Skin of body (tissue), 2 donors: ENCODE data around the gene KBTBD4. TPM values are rescaled to one million over a fixed set of nuclear protein-coding genes. Genes with fewer than 3 reads are reported as not detected.
"Not testable (repeated sequence)": the region's sequence is repeated elsewhere in the genome, so short reads cannot be mapped to it uniquely, and the experiment has no call there.

ENCODE experiments used
- DNase-seq: peaks from one replicate; lab custom pipeline; 2025; lab: John Stamatoyannopoulos, UW
- total RNA-seq: library from RNA; depleted of rRNA; stranded (reverse); fragments of >200 nt; gene quantifications from one replicate; pipeline ENCODE4 v1.2.3, GENCODE V29; 2014

Gene KBTBD4
- total RNA-seq, 1 donor from 2014 or later = 15.7 TPM

DNA sequence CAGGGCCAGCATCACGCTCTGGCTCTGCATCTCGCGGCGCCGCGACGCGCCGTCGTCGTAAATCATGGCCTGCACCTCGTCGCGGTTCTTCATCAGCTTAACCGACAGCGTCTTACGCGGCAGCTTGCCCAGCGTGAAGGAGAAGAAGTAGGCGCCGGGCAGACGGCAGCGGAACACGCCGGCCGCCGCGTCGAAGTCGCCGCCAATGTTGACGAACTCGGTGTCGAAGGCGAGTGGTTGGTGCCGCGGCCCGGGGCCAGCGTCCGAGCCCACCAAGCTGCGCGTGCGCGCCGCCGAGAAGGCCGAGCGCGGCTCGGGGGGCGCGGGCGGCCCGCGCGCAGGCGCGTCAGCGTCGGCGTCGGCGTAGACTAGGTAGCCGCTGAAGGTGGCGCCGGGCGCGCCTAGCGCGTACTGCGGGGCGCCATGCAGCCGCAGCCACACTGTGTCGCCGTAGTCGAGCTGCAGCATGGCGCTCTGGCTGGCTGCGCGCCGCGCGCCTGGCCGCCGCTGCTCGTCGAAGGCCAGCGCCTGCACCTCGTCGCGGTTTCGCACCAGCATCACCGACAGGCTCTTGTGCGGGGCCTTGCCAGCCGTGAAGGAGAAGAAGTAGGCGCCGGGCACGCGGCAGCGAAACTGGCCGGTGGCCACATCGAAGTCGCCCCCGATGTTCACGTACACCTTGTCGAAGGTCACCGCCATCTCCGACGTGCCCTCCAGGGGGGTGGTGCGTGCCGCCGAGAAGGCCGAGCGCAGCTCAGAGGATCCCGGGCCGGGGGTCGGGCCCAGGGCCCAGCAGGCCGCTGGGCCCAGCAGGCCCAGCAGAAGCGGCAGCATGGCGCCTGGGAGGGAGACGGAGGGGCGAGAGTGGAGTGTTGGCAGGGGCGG, 11.4 kb upstream of the KBTBD4 start:
- DNase-seq = peak; percentile 30

DNA sequence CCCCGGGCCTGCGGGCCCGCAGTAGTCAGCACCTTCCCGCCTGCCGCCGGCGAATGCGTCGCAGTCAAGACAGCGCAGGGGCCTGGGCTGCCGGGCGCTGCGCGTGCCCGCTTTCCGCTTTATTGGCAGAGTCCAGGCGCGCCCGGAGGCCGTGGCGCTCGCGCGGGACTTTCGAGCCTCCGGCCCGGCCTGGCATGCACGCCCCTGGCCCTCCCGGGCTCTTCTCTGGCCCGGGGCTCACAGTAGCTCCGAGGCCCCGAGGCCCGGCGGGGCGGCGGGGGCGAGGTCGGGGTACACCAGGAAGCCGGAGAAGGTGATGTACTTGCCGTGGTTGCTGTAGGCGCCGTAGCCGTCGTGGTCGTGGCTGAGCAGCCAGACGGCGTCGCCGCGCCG, 10.8 kb upstream of the KBTBD4 start:
- DNase-seq = no peak

DNA sequence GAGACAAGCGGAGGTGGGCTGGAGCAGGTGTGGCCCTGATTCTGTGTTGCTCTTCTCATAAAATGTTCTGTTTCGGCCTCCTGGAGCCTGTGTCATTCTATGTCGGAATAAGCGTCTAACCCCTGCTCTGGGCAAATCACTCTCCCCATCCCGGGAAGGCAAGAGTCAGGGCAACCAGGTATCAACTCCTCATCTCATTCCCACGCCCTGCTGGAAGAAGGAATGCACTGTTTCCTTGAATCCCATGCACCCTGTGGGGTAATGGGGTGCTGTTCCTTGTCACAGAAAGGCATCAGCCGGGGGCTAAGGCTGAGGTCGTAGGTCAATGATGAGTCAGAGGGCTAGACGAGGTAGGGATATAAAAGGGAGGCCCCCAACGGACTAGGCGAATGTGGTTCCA, 10.3 kb upstream of the KBTBD4 start:
- DNase-seq = no peak

DNA sequence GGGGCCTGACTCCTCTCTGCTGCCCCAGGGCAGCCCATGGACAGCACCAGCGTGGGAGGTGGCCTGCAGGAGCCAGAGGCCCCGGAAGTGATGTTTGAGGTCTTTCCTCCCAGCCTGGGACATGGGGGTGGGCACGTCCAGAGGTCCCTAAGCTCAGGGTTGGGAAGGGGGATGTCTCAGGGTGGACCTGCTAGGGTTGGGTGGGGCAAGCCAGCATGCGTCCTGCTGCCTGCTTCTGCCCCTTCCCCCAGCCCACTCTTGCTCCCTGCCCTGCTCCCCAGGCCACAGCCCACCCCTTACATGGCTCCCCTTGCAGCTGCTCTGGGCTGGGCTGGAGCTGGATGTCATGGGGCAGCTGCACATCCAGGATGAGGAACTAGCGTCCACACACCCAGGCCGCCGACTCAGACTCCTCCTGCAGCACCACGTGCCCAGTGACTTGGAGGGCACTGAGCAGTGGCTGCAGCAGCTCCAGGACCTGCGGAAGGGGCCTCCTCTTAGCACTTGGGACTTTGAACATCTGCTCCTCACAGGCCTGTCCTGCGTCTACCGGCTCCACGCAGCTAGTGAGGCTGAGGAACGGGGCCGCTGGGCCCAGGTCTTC, 9.1 kb upstream of the KBTBD4 start:
- DNase-seq = no peak

DNA sequence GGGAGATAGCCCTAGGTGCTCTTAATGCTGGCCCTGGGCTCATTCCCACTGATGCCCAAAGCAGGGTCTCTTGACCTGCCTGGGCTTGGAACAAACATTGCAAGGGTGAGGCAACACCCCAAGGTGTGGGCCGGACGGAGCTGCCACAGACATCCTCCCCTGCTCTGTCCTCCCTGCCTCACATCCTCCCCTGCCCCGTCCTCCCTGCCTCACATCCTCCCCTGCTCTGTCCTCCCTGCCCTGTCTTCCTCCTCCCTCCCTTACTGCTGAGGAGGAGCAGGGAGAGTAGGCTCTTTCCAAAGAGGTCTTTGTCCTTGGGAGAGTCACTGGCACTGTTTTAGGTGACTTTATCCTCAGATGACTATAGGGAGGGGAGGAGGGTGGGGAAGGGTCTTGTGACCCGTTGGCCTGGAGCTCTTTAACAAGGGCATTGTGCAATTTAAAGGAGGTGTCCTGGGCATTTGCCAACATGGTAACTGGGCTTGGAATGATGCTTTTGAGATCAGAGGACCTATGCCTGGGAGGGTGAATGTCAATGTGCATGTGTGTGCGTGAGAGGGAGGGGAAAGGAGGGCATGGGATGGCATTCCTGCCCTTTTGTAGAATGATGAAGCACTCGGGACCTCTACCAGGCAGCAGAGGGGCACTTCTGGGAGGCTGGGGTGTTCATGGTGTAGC, 8.4 kb upstream of the KBTBD4 start:
- DNase-seq = no peak

DNA sequence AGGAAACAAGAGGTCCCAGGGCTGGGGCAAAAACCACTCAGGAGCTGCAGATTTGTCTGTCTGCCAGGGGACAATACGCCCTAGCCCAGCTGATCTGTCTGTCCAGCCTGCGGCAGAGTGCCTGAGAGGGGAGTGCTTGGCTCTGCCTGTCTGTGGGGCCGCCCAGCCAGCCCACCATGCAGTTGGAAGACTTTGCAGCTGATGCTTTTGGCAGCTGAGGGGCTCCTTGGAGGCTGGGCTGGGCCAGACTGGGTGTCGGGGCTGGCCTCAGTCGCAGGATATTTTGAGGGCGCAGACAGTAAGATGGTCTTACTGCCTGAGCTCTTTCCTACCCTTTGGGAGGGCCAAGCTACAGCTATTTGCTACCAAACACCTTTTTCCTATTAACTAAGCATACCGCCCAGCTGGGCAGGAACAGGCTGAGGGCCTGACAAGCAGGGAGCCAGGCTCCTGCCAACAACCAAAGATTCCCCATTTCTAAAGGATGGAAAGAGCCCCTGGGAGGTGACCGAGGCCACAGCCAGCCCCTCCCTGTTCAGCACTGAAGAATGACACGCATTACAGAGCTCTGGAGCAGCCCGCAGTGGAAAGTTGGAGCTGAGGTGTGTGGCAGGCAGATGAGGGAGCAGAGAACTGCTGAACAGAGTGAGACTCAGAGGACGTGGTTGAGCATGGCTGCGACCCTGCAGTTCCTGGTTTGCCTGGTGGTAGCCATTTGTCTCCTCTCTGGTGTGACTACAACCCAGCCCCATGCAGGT, 7.5 kb upstream of the KBTBD4 start, which contains the start of gene FAM180B:
TSS of gene FAM180B (plus strand) at position 581 of the 758 bp plus-strand sequence. CDS start at position 672, 91 bp downstream.
- peak; percentile 68 for DNase-seq

DNA sequence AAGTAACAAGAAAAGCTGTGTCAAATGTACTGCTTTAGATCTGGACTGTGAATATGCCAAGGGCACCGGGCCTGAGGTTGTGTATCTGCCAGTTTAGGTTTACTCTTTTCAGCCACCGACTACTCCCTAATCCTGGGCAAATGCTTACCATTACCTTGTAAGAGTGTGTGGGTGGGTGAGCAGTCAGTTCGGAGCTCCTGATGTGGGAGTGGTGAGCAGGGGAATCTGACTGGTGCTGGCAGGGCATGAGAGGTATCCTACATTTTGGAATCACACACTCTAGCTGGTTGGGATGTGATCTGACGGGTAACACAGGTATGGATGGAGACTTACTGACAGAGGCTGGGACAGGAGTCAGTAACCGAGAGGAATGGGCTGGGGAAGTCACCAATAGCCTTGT, 5.1 kb upstream of the KBTBD4 start:
- DNase-seq = no peak

DNA sequence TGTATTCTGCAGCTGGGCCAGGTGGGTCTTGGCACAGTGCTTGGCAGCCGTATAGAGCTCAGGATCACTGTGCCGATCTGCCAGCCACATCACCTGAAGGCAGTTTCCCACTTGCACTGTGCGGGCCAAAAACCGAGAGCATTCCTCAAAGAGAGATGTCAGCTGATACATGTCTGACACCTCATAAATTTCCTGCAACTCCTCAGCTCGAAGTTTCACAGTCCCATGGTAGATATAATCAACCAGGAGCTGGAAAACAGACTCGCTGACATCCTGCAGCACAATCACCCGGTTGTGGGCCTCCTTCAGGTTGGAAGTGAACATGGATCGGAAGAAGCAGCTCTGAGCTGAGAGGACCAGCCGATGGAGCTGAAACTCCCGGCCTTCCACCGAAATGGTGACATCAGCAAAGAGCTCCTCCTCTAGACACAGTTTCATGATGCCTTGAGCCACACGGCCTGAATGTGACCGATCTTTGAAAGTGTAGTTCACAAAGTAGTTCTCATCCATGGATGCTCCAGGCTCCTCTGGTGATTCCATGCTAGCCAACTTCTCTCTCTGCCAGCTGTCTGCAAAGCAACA, 1.2 kb downstream of the KBTBD4 start:
- DNase-seq = no peak

DNA sequence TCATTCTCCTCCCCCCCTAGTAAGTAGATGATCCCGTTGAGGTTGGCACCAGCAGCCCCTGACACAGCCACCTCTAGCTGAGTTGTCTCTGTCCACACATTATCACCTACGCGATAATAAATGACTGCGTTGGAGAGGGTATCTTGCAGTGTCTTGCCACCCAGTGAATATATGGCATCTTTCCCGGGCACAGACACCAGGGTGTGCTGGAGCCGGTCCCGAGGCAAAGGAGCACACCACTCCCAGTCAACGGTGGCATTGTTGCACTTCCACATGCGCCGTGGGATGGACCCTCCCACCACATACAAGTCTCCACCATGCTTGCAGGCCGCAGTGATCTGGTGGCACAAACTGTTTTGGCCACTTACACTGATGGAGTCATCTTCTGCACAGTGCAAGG, 5.4 kb downstream of the KBTBD4 start:
- no peak for DNase-seq

DNA sequence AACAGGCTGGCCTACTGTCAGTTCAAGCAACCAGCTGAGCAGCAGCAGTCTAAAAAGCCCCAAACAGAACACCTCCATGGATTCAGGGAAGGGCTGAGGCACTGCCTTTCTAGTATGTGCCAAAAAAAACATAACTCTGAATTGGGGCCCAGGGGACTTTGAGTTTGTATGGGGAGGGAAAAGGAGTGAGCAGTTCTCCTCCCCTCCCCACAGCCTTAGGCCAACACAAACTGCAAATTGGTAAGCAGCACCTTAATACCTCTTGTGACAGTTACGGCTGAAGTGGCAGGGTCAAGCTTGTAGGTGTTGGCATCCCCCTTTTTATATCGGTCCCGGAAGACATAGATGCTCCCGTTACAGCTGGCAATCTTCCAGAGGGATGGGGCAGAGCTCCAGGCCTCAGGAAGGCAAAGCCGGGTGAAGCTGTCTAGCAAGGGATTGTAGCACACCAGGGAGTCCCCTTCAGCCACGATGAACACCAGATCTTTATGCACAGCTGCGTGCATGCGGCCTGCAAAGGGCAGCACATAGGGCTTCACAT, 6.0 kb downstream of the KBTBD4 start:
- no peak for DNase-seq

DNA sequence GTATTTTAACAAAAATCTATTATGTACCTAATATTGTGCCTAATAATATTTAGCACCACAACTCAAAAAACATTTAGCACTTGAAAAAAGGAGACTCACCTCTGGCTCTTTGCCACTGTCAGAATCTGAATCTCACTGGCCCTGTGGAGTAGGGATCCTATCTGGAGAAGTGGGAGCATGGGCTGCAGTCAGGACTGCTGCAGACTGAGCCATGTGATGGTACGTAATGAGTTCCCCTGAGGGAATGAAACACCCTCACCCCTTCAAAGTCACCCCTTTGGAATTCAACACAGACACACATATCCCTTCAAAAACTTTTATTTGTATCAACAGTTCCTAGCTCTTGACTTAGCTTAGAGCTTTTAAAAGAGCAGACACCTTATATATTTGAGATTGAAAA, 6.9 kb downstream of the KBTBD4 start:
- DNase-seq = no peak

DNA sequence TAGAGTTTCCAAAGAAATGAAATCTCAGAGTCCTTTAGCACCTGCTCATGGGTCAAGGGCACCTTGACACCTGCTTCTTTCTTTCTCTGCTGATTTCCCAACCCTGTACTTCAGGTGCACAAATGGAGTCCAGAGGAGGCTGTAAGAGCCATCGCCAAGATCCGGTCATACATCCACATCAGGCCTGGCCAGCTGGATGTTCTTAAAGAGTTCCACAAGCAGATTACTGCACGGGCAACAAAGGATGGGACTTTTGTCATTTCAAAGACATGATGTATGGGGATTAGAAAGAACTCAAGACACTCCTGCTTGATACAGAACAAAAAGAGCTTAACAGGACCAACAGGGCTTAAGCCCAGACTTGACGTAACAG, 7.4 kb downstream of the KBTBD4 start:
- DNase-seq = no peak

DNA sequence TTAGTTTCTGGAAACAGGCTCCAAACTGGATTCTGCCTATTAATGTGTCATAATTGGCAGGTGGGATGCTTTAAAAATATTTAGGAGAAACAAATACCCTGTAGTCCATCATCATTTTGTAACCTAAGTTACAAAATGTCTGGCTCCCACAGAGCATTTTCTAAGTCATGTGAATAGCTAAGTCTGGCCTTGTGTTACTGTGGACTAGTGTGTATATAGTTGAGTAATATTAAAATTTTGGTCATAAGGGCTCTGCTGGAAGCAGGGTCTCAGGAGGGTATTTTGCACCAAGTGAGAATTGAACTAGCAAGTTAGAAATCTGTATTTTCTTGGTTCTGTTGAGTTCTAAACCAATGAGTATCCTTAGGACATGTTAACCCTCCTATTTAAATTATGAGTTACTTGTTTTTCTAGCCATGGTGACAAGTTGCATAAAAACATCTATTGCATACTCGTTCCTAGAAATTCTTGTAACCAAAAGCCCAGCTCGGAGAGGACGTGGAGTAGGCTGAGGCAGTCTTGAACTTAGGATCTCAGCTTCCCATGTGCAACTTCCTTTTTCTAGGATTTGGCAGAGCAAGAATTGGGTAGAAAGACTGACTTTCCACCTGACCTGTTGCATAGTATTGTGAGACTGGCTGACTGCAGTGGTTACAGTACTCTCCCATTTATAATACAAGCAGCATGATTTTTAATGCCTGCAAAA, 8.0 kb downstream of the KBTBD4 start:
- DNase-seq = no peak

DNA sequence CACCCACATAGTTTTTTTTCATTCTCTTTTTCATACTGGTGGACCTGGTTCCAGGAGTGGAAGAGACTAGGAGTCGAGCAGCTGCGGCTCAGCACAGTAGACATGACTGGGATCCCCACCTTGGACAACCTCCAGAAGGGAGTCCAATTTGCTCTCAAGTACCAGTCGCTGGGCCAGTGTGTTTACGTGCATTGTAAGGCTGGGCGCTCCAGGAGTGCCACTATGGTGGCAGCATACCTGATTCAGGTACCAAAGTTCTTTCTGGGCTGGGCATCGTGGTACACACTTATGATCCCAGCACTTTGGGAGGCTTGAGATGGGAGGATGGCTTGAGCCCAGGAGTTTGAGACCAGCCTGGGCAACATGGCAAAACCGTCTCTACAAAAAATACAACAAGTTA, 9.1 kb downstream of the KBTBD4 start:
- DNase-seq = no peak

DNA sequence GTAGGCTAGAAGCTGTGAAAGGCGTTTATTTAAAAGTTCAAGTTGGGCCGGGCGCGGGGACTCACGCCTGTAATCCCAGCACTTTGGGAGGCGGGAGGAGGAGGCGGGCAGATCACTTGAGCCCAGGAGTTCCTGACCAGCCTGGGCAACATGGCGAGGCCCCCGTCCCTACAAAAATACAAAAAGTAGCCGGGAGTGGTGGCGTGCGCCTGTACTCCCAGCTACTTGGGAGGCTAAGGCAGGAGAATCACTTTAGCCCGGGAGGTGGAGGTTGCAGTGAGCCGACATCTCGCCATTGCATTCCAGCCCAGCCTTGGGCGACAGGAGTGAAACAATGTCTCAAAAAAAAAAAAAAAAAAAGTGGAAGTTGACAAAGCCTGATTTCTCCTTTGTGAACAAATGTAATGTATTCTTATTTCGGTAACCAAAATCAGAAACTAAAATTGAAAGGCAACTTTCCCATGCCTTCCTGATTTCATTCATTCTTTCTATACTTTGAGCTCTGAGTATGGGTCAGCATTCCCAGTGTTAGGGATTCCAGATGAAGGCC, 12.5 kb downstream of the KBTBD4 start:
- no peak for DNase-seq

DNA sequence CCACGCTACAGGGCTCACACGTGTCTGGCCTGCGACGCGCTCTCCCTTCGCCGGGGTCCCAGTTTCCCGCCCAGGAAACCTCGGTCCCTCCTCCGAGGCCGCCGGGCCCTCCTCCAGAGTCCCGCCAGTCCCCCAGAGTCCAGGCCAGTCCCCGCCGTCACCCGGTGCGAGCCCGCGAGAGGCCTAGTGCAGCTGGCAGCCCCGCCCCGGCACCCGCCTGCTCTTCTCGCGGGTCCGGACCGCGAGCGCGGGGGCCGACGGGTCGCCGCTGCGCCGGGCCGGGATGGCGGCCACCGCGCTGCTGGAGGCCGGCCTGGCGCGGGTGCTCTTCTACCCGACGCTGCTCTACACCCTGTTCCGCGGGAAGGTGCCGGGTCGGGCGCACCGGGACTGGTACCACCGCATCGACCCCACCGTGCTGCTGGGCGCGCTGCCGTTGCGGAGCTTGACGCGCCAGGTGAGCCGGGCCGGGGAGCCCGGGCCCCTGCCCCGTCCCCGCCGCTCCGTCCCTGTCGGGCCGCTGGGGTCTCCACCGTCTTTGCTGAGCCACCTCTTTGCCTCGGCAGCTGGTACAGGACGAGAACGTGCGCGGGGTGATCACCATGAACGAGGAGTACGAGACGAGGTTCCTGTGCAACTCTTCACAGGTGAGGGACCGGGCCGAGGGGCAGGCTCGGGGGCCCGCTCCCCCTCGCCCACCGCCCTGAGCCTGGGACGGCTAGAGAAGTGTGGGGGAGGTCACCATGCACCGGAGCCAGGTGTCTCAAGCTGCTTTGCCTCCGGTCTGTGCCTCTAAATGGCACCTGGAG, 13.2 kb downstream of the KBTBD4 start, which contains the start of gene PTPMT1:
TSS of gene PTPMT1 (plus strand) at position 260 of the 809 bp plus-strand sequence. CDS start at position 284, 24 bp downstream.
- no peak for DNase-seq

DNA sequence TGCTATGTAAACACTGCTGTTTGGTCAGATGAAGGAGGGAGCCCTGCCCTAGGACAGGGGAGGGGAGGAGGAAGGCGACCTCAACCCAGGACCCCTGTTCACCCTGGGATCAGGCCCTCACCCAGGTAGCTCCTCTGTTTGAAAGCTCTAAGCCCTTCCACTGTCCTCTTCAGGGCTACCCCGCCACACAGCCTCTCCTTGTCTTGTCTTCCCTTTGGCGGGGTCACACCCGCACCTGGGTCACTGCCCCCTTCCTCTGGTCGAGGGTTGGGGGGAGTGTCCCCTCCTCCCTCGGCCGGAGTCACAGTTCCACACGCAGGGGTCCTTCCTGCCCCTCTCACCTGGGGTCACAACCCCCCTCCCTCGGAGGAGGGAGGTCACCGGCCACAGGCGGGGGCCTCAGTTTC, 13.8 kb downstream of the KBTBD4 start:
- DNase-seq = no peak

DNA sequence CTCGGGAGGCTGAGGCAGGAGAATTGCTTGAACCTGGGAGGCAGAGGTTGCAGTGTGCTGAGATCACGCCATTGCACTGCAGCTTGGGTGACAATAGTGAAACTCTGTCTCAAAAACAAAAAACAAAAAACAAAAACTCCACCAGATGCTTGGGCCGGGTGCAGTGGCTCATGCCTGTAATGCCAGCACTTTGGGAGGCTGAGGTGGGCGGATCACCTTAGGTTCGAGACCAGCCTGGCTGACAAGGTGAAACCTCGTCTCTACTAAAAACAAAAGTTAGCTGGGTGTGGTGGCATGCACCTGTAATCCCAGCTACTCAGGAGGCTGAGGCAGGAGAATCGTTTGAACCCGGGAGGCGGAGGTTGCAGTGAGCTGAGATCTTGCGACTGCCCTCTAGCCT, 14.4 kb downstream of the KBTBD4 start:
- DNase-seq = not testable (repeated sequence)

DNA sequence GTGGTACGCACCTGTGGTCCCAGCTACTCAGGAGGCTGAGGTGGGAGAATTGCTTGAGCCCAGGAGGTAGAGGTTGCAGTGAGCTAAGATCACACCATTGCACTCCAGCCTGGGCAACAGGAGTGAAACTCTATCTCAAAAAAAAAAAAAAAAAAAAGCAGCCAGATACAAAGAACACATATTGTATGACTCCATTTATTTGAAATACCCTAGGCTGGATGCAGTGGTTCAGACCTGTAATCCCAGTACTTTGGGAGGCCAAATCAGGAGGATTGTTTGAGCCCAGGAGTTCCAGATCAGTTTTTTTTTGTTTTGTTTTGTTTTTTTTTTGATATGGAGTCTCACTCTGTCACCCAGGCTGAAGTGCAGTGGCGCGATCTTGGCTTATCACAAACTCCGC, 16.4 kb downstream of the KBTBD4 start:
- DNase-seq = not testable (repeated sequence)
